ENCODE results near the gene ZNF226. TPM values are rescaled to one million over a fixed set of nuclear protein-coding genes. Genes with fewer than 3 reads are reported as not detected.

ZNF226 gene
- 13.7 and 14.9 TPM in 2 replicates for total RNA-seq

GRCh38 chr19:44164673-44165512 lies at the start of gene ZNF226:
Gene ZNF226, plus strand, starts transcription at chr19:44165100. Its CDS starts 4,981 bp downstream, at chr19:44170081.

DNA sequence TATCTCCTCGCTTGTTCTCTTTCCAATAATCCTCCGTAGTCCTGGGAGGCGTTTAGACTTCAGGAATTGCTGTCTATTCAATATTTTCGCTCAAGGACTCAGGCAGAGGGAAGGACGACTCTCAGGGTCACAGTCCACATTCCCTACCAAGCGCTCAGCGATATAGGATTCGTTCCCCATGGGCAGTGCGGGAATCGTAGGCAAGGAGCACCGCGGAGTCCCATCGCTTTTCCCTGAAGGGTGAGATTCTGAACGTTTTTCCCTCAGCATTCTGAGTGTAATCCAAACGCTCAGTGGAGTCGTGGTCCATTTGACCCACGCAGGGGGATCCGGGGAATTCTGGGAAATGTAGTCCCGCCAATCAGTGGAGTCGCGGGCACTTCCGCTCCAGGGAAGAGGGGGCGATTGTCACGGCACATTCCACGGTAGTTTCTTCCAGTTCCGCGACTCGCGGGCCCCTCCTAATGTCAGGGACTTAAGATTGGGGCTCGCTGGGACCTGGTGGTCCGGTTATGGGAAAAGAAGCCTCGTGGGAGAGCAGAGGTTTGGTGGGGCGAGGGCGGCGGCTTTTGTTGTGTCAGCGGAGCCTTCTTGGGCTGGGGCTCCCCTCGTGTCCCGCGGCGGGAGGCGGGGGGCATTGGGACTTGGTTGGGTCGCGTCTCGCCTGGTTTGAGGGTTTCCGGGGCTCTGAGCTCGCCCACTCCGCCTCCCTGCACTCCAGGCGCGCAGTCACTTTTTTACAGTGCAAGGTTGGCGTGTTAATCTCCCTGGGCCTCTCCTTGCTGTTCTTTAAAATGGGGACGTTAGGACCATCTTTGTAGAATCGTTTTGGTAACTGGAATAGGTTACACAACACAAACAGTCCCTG lies 23.5 kb upstream of the ZNF226 start, which contains the start of gene ZNF234:
ZNF234 (plus strand) TSS at position 364 of the 868 bp plus-strand sequence. CDS start 3,079 bp downstream, outside the sequence.

GRCh38 chr19:44212250-44212865 lies 47.5 kb downstream of the ZNF226 start, which contains the start of gene ZNF227:
Gene ZNF227, plus strand, starts transcription at chr19:44212532. Its CDS starts 5,261 bp downstream, at chr19:44217793.

Other genes with a start within 250 kb of the ZNF226 start
- gene ZNF45, start 229.8 kb upstream of the ZNF226 start, total RNA-seq = 17.3 and 19.1 TPM in 2 replicates
- gene ZNF221, start 213.9 kb upstream of the ZNF226 start, total RNA-seq = 2.4 and 7.2 TPM in 2 replicates
- gene ZNF155, start 180.9 kb upstream of the ZNF226 start, total RNA-seq = 9.2 and 10.4 TPM in 2 replicates
- gene ZNF230, start 162.1 kb upstream of the ZNF226 start, total RNA-seq = 3.4 and 3.6 TPM in 2 replicates
- gene ZNF222, start 139.7 kb upstream of the ZNF226 start, total RNA-seq = 8.0 and 14.4 TPM in 2 replicates
- 4.8 and 5.5 TPM in 2 replicates for gene ZNF223, start 113.1 kb upstream of the ZNF226 start, total RNA-seq
- gene ZNF284, start 92.9 kb upstream of the ZNF226 start, total RNA-seq = 1.7 and 3.3 TPM in 2 replicates
- gene ZNF224, start 70.7 kb upstream of the ZNF226 start, total RNA-seq = 23.2 and 26.1 TPM in 2 replicates
- 3.1 and 4.6 TPM in 2 replicates for gene ZNF225, start 51.7 kb upstream of the ZNF226 start, total RNA-seq
- 5.5 and 15.6 TPM in 2 replicates for gene ZNF234, start 23.5 kb upstream of the ZNF226 start, total RNA-seq
- 15.0 and 16.7 TPM in 2 replicates for gene ZNF227, start 47.4 kb downstream of the ZNF226 start, total RNA-seq
- gene ZNF233, start 94.8 kb downstream of the ZNF226 start, total RNA-seq = under 0.01 and 0.43 TPM in 2 replicates
- gene ZNF235, start 139.9 kb downstream of the ZNF226 start, total RNA-seq = 4.1 and 6.9 TPM in 2 replicates
- gene ZNF112, start 191.6 kb downstream of the ZNF226 start, total RNA-seq = 2.4 and 9.9 TPM in 2 replicates
- gene ZNF285, start 236.5 kb downstream of the ZNF226 start, total RNA-seq = 4.4 and 8.2 TPM in 2 replicates